Chondrocyte (in vitro differentiated cells): ENCODE data around the gene EPB41L3. TPM values are rescaled to one million over a fixed set of nuclear protein-coding genes. Genes with fewer than 3 reads are reported as not detected.

ENCODE experiments used
- DNase-seq: peaks from one replicate; pipeline ENCODE4 v3.0.0; 2021; ENCODE audit warnings: mixed read lengths, low spot score
- H3K27ac Mint-ChIP-seq: one replicate; pipeline ENCODE4 v1.8.0; 2021; ENCODE audit warnings: mild to moderate bottlenecking, moderate library complexity, mixed read lengths; ENCODE audit not compliant: unreplicated experiment
- H3K27me3 Mint-ChIP-seq: 2 replicates; pipeline ENCODE4 v1.8.0; 2021; ENCODE audit warnings: low read depth, mixed read lengths
- H3K36me3 Mint-ChIP-seq: 2 replicates; pipeline ENCODE4 v1.8.0; 2021; ENCODE audit warnings: low read depth, mixed read lengths
- H3K4me1 Mint-ChIP-seq: 2 replicates; pipeline ENCODE4 v1.8.0; 2021; ENCODE audit warnings: low read depth, mild to moderate bottlenecking, mixed read lengths
- H3K4me3 Mint-ChIP-seq: one replicate; pipeline ENCODE4 v1.8.0; 2021; ENCODE audit warnings: mild to moderate bottlenecking, moderate library complexity, mixed read lengths; ENCODE audit not compliant: unreplicated experiment
- H3K9me3 Mint-ChIP-seq: 2 replicates; pipeline ENCODE4 v1.8.0; 2021; ENCODE audit warnings: low read depth, mixed read lengths
- total RNA-seq: library from RNA; stranded (reverse); gene quantifications from 3 replicates; pipeline ENCODE4 v1.2.1, GENCODE V29; 2021
- TF ChIP-seq, protein P1 (sequence below): fragments of 200-600 bp; sonication (generic); IDR thresholded peaks from 2 replicates; pipeline ENCODE4 v1.5.0; 2021; ENCODE audit warnings: antibody characterized with exemption, mild to moderate bottlenecking, moderate library complexity

EPB41L3 gene
- total RNA-seq, 1 donor from 2014 or later, result 61.1 TPM

DNA sequence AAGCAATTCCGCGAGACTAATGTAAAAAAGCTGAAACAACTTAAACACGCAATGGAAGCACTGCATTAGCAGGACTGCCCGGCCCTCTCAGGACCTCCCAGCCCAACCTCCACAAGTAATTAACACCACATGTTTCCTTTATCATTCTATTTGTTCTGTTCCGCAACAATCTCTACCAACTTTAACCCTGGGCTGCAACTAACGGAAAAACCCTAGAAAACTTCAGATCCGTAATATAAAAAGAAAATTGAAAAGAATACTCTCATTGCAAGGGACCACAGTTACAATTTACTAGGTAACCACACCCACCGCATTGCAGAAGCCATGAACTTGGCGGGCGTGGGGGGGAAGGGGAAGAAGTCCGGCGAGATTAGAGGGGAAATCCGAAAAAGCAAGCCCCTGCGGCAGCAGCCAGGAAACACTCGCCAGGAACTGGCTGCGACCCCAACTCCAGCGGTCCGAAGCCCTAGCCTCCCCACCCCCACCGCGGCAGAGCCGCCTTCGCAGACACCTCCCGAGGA lies 1.2 kb downstream of the EPB41L3 start:
- Mint-ChIP-seq H3K9me3 (no peaks in the 10 kb centered on the region), H3K27ac (peak overlapping the region; percentile 62)

DNA sequence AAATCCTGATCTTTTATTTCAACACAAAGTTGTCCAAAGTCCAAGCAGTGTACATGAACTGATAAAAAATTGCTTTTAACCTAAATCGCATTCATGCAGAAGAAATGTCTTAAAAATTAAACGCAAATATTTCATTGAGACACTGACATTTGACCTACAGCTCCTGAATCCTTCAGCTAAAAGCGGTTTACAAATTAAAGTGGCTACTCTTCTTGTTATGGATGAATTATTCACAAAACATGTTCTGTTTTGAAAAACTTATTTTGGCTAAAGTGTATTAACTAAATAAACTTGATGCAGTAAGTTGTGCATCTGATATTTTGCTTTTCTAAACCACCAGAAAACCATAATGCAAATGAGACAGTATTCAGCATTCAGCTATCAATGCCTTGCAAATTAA lies 2.2 kb downstream of the EPB41L3 start:
- no peak for DNase-seq
- Mint-ChIP-seq H3K27me3 (no peaks in the 10 kb centered on the region), H3K4me3 (no peak overlapping the region), H3K4me1 (peaks cover 35% of the 10 kb centered on the region), H3K9me3 (no peaks in the 10 kb centered on the region), H3K27ac (no peak overlapping the region), H3K36me3 (no peaks in the 10 kb centered on the region)
- TF ChIP-seq, protein P1, sequence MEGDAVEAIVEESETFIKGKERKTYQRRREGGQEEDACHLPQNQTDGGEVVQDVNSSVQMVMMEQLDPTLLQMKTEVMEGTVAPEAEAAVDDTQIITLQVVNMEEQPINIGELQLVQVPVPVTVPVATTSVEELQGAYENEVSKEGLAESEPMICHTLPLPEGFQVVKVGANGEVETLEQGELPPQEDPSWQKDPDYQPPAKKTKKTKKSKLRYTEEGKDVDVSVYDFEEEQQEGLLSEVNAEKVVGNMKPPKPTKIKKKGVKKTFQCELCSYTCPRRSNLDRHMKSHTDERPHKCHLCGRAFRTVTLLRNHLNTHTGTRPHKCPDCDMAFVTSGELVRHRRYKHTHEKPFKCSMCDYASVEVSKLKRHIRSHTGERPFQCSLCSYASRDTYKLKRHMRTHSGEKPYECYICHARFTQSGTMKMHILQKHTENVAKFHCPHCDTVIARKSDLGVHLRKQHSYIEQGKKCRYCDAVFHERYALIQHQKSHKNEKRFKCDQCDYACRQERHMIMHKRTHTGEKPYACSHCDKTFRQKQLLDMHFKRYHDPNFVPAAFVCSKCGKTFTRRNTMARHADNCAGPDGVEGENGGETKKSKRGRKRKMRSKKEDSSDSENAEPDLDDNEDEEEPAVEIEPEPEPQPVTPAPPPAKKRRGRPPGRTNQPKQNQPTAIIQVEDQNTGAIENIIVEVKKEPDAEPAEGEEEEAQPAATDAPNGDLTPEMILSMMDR, result no peak

More for the DNA sequence above, 1.2 kb downstream of the EPB41L3 start:
- Mint-ChIP-seq H3K36me3 (no peaks in the 10 kb centered on the region), H3K4me1 (peaks cover 33% of the 10 kb centered on the region), H3K4me3 (peak overlapping the region; percentile 80), H3K27me3 (no peaks in the 10 kb centered on the region)
- TF ChIP-seq, protein P1, result no peak
- no peak for DNase-seq

DNA sequence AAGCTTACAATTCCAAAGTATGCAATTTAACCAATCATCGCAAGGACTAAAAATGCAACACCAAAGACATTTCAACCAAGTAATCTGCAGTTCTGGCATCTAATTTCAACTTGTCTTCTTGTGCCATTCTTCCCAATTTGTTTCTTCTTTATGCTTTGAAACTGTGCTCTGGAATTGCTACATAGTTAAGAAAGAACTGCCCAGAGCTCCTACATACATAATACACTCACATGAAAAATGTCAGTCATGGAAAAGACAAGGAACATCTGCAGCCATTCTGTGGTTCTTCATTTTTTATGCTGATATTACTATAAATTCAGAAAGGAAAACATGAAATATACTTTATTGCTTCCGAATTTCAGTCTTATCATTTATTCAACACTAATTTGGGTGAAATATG lies 4.4 kb downstream of the EPB41L3 start:
- DNase-seq, result no peak
- TF ChIP-seq, protein P1, result no peak
- H3K4me3 Mint-ChIP-seq, result no peak overlapping the region
- H3K27me3 Mint-ChIP-seq, result no peaks in the 10 kb centered on the region
- no peaks in the 10 kb centered on the region for H3K36me3 Mint-ChIP-seq
- H3K27ac Mint-ChIP-seq, result no peak overlapping the region
- no peaks in the 10 kb centered on the region for H3K9me3 Mint-ChIP-seq
- peaks cover 35% of the 10 kb centered on the region for H3K4me1 Mint-ChIP-seq

DNA sequence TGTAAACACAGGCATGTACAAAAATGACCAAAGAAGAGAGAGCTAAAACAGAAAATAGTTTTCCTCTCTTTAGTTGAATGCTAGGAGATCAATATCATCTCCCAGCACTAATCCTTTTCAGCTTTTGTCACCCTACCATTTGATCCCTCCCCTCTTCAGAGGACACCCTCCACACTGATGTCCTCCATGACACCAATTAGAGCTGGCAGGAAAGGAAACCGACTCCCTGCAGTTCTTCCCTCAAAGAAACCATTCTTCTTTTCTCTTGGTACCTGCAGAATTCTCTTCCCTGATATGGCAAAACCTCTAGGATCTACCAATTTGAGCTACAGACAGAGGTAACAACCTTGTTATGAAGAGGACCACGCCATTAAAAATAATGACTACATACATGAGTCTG lies 5.3 kb downstream of the EPB41L3 start:
- H3K36me3 Mint-ChIP-seq, result no peaks in the 10 kb centered on the region

DNA sequence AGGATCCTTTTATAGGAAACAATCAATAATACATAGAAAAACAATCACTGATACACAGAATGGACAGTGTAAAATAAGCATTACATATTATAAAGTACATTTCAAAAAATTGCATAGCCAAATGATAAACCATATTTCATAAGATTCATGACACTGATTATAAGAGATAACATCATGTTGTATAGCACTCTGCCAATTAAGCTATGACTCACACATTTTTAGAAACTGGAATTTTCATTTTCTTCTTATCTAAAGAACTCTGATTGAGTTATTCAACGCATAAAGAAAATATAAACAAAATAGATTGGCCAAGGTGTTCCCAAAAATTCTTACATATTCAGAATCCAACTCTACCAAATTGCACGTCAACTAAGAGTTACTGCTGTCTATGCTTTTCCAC lies 5.9 kb downstream of the EPB41L3 start:
- DNase-seq, result no peak
- no peaks in the 10 kb centered on the region for H3K9me3 Mint-ChIP-seq
- no peaks in the 10 kb centered on the region for H3K36me3 Mint-ChIP-seq
- no peak overlapping the region for H3K4me3 Mint-ChIP-seq
- H3K4me1 Mint-ChIP-seq, result peaks cover 31% of the 10 kb centered on the region
- TF ChIP-seq, protein P1, result no peak
- H3K27me3 Mint-ChIP-seq, result no peaks in the 10 kb centered on the region
- H3K27ac Mint-ChIP-seq, result no peak overlapping the region

More for the DNA sequence above, 5.3 kb downstream of the EPB41L3 start:
- H3K27me3 Mint-ChIP-seq, result no peaks in the 10 kb centered on the region
- TF ChIP-seq, protein P1, result no peak
- H3K9me3 Mint-ChIP-seq, result no peaks in the 10 kb centered on the region
- peaks cover 31% of the 10 kb centered on the region for H3K4me1 Mint-ChIP-seq
- DNase-seq, result no peak
- H3K4me3 Mint-ChIP-seq, result no peak overlapping the region
- no peak overlapping the region for H3K27ac Mint-ChIP-seq
